AG09319 (cell line): ENCODE data around the gene ORAI2.
"Not testable (repeated sequence)": the region's sequence is repeated elsewhere in the genome, so short reads cannot be mapped to it uniquely, and the experiment has no call there.

ENCODE experiments used
- DNase-seq: peaks from one replicate; pipeline ENCODE4 v3.0.0-alpha.2; 2010; ENCODE audit warnings: low read depth; ENCODE audit errors: extremely low read depth
- CTCF ChIP-seq: IDR thresholded peaks from 2 replicates; pipeline ENCODE4 v1.5.1; 2011; ENCODE audit warnings: low read depth, mild to moderate bottlenecking, inconsistent platforms, low read length, moderate library complexity

ORAI2 gene

GRCh38 chr7:102407910-102408309 lies 25.5 kb upstream of the ORAI2 start:
- TF ChIP-seq CTCF: no peak

GRCh38 chr7:102408530-102408929 lies 24.8 kb upstream of the ORAI2 start:
- not testable (repeated sequence) for DNase-seq

More at GRCh38 chr7:102407910-102408309, 25.5 kb upstream of the ORAI2 start:
- DNase-seq: no peak

- no peak for DNase-seq
- TF ChIP-seq CTCF: no peak
Observed at GRCh38 chr7:102409340-102409739, 24.0 kb upstream of the ORAI2 start.

- no peak for TF ChIP-seq CTCF
- DNase-seq: no peak
Observed at GRCh38 chr7:102410123-102410522, 23.3 kb upstream of the ORAI2 start.

- no peak for DNase-seq
- no peak for TF ChIP-seq CTCF
Observed at GRCh38 chr7:102410918-102411317, 22.5 kb upstream of the ORAI2 start.

GRCh38 chr7:102412548-102412947 lies 20.8 kb upstream of the ORAI2 start:
- TF ChIP-seq CTCF: peak; percentile 19
- no peak for DNase-seq

- DNase-seq: no peak
- no peak for TF ChIP-seq CTCF
Observed at GRCh38 chr7:102413091-102413490, 20.3 kb upstream of the ORAI2 start.

- no peak for DNase-seq
- TF ChIP-seq CTCF: no peak
Observed at GRCh38 chr7:102413611-102414010, 19.8 kb upstream of the ORAI2 start.
